Amygdala (tissue), 56 donors: ENCODE results near the gene KLHL26.

Experiments used
- DNase-seq, 56 donors: peaks; one replicate each; lab custom pipeline; 2025; lab: John Stamatoyannopoulos, UW

KLHL26 gene

DNA sequence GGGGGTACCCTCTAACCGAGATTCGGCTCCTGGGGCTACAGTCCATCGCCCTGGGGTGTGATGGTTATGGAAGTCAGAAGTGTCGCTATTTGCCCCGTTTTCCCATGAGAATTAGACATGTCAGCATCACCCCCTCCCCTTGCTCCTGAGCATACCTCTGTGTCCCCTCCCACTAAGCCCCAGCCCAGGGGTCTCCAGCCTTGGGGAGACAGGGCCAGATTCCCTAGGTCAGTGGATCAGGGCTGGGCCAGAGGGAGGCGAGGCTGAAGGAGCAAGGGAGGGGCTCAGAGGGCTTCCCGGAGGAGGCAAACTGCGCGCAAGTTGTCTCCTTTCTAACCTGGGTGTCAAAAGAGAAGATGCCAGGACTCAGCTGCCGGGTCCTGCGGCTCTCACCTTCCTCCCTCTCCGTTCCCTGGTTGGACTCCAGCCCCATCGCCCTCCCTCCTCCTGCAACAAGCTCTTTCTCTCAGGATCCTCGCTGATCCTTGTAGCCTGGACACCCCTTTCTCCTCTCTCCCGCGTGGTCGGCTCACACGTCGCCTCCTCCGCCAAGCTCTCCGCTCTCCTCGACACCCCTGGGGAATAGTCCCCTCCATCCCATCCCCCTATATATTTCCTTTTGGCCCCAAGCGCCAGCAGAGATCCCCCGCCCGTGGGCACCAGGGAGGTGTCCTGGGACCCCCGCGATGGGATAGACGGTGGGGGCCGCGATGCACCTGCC, 24.6 kb upstream of the KLHL26 start:
- DNase-seq: peak in 2 of 56 donors; percentile 53

DNA sequence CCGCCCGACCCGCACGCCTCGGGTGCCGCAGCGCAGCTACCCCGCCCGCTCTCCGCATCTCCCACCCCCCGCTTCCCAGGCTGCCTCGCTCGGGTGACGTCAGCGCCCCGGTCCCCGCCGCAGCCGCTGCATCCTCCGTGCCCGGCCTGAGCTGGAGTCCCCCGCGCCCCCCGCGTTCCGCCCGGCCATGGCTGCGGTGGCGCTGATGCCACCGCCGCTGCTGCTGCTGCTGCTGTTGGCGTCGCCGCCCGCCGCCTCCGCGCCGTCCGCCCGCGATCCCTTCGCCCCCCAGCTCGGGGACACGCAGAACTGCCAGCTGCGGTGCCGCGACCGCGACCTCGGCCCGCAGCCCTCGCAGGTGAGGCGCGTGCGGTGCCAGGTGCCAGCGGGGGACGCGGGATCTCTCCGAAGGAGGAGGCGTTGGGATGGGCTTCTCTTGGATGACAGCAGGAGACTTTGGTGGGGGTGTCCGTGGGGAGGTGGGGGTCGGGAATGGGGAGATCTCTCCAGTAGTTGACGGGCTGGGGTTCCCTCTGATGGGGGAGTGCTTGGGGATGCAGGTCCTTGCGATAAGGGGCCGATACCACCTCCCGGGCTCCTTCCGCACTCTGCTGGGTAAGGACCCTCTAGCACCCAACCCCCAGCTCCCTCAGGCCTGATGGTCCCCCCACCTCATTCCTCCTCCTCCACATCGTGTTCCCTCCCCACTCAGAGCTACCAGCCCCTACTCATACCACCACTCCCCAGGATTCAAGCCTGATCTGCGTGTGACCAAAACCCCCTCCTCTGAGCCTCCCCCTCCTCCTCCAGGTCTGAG, 23.8 kb upstream of the KLHL26 start, which contains the start of gene TMEM59L:
Gene TMEM59L, plus strand, starts transcription at position 99 of the 817 bp plus-strand sequence. Its CDS starts 89 bp downstream, at position 188.
- peak in 43 of 56 donors; percentile 3 to 75 (median 46) for DNase-seq

DNA sequence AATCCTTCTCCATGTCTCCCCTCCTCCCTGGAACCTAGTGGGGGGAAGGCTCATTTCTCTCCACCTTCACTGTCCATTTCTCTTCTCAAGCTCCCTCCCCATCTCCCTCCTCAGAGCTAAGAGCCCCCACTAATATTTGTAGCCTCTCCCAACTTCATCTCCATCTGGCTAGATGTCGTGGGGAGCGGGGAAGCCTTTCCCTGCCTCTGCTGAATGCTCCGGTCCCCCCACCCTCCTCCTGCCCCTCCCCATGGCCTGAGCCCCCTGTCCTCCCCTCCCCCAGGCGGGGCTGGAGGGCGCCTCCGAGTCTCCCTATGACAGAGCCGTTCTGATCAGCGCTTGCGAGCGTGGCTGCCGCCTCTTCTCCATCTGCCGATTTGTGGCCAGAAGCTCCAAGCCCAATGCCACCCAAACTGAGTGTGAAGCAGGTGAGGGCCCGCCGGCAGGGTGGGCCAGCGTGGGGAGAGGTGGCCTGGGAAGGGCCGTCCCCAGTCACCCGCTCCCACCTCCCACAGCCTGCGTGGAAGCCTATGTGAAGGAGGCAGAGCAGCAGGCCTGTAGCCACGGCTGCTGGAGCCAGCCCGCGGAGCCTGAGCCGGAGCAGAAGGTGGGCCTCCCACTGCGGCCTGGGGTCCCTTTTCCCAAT, 23.1 kb upstream of the KLHL26 start:
- peak in 7 of 56 donors; percentile 16 to 44 (median 21) for DNase-seq

GRCh38 chr19:18616023-18616422, 20.8 kb upstream of the KLHL26 start:
- no peak for DNase-seq

GRCh38 chr19:18617562-18617961, 19.3 kb upstream of the KLHL26 start:
- no peak for DNase-seq

DNA sequence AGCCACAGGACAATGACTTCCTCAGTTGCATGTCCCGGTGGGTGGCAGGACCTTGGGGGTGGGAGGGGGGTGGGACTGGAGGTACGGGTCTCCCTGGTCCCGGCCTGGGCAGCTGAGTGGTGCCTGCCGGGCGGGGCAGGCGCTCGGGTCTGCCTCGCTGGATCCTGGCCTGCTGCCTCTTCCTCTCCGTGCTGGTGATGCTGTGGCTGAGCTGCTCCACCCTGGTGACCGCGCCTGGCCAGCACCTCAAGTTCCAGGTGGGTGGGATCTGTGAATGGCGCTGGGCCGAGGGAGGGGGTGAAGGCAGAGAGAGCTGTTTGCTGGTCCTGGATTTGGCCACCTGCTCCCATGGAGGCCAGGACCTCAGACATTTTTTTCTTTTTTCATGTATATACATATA, 18.6 kb upstream of the KLHL26 start:
- no peak for DNase-seq

DNA sequence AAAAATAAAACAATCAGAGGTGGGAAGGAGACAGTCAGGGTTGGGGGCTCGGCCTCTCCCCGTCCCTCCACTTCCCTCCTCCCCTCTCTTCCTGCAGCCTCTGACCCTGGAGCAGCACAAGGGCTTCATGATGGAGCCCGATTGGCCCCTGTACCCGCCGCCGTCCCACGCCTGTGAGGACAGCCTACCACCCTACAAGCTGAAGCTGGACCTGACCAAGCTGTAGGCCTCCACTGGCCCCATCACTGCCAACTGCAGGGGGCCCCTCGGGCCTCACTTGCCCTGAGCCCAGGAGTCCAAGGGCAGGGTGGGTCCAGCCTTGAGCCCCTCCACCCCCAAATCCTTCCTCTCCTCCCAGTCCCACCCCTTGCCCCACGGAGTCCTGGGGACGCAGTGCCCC, 16.5 kb upstream of the KLHL26 start:
- DNase-seq: no peak

DNA sequence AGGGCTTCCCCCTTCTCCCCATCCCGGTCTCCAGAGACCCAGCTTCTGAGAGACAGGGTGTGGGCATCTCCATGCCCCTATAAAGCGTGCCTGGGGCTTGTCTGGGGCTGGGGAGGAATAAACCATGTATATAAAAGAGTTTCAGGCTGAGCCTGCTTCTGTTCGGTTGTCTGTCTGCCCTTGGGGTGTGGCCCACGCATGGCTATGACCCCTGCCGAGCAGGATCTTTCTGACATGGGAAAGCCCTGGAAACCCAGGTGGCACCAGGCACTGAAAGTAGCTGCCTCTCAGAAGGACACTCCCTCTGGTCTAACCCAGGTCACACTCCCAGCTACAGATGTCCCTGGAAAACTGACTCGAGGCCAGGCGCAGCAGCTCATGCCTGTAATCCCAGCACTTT, 15.9 kb upstream of the KLHL26 start:
- DNase-seq: no peak

DNA sequence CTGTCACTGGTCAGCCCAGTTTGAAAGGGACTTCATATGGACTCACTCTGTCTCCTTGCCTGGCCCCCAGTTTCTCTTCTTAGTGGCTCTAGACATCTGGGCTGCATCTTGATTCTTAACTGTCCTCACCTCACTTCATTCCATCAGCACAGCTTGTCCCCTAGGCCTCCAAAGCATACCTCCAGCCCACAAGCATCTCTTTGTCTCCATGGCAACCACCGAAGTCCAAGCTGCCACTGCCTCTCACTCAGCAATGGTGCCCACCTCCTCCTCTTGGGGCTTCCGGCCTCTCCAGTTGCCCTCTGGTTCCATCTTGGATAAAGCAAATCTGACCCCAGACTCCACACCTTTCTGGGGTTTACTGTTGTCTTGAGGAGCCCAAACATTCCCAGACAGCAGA, 9.9 kb upstream of the KLHL26 start:
- peak in 3 of 56 donors; percentile 18 to 21 (median 19) for DNase-seq

- peak in 37 of 56 donors; percentile 11 to 92 (median 49) for DNase-seq
These were observed 7.4 kb upstream of the KLHL26 start for GRCh38 chr19:18629166-18630088.

DNA sequence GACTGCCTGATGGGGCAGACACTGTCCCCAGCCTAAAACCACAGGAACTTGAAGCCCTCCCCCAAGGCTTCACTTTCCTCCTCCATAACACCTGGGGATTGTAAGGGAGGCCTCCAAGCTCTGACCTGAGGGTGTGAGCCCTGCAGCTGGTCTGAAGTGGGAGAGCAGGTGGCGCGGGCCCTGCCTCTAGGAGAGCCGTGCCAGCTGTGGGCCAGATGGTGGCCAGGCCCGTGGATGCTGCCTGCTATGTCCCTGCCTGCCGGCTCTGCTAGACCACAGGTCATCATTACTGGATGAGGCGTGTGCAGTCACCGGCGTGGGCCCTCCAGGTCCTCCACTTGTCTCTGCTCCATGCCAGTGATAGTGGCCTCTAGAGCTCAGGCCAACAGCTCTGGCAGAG, 3.5 kb upstream of the KLHL26 start:
- DNase-seq: no peak

- no peak for DNase-seq
These were observed 2.1 kb upstream of the KLHL26 start for GRCh38 chr19:18634612-18635297.

DNA sequence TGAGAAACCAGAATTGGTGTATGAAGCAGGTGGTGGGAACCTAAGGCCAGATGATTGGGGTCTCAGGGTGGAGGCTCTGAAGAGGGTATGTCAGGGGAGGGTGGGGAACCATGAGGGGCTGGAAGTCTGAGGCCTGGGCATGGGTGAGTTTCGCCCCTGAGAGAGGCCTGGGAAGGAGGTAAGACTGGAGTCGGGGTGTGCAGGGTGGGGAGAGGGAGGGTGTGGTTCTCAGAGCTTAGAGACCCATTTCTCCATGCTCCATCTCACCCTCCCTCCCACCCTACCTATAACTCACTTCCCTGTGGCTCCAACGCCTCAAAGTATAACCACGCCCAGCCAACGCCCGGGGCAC, 1.0 kb upstream of the KLHL26 start:
- no peak for DNase-seq

- DNase-seq: peak in 55 of 56 donors; percentile 70 to 99 (median 94)
These were observed 452 bp upstream of the KLHL26 start for GRCh38 chr19:18636183-18636968.

GRCh38 chr19:18637673-18638630, 1.1 kb downstream of the KLHL26 start:
- DNase-seq: peak in 1 of 56 donors; percentile 10

DNA sequence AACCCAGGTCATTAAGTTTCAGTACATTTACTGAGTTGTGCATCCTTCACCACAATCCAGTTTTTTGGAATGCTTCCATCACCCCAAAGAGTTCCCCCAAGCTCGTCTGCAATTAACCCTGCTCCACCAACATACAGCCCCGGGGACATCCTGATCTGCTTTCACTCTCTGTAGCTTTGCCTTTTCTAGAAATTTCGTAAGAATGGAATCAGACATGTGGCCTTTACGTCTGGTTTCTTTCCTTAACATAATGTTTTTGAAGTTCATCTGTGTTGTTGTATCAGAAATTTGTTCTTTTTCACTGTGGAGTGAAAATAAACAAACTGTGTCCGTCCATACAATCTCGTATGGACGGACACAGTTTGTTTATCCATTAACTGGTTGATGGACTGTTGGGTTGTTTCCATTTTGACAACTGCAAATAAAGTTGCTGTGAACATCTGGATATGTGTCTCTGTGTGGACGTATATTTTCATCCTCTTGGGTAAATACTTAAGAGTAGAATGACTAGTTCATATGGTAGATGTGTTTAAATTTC, 2.9 kb downstream of the KLHL26 start:
- DNase-seq: no peak
